Activated naive CD8-positive, alpha-beta T cell treated with anti-CD3 and anti-CD28 coated beads, Interleukin-2, amount 50 U/mL, for 16 hours (primary cell): ENCODE results near the gene E2F3.

Experiments
- DNase-seq: peaks from one replicate; pipeline ENCODE4 v3.0.0-alpha.2; 2020; ENCODE audit warnings: low read depth, low spot score

The E2F3 gene

GRCh38 chr6:20533746-20534294 lies 132.1 kb downstream of the E2F3 start:
- DNase-seq: no peak

- DNase-seq: peak; percentile 74
Observed at GRCh38 chr6:20534295-20535262, 132.9 kb downstream of the E2F3 start, which contains the start of gene CDKAL1. Gene CDKAL1 (plus strand): TSS chr6:20534457. CDS start chr6:20546351, 11,894 bp downstream.

- no peak for DNase-seq
Observed at GRCh38 chr6:20538131-20538662, 136.5 kb downstream of the E2F3 start.

GRCh38 chr6:20538907-20539306 lies 137.2 kb downstream of the E2F3 start:
- no peak for DNase-seq

GRCh38 chr6:20539387-20539786 lies 137.7 kb downstream of the E2F3 start:
- DNase-seq: no peak

GRCh38 chr6:20540683-20541082 lies 139.0 kb downstream of the E2F3 start:
- no peak for DNase-seq

- DNase-seq: no peak
Observed at GRCh38 chr6:20541382-20541781, 139.7 kb downstream of the E2F3 start.

GRCh38 chr6:20542927-20543602 lies 141.4 kb downstream of the E2F3 start:
- DNase-seq: no peak
